Natural killer cell (primary cell): ENCODE results near the gene HTD2. TPM values are rescaled to one million over a fixed set of nuclear protein-coding genes. Genes with fewer than 3 reads are reported as not detected.
"Not testable (repeated sequence)": the region's sequence is repeated elsewhere in the genome, so short reads cannot be mapped to it uniquely, and the experiment has no call there.

Experiments
- ATAC-seq, 3 donors: fragments of 150-1000 bp in 2 of 3; fragments of 200-7000 bp in 1 of 3; cut with Tn5 transposase; 1 replicate in 1 of 3; 2 replicates in 2 of 3; pipeline ENCODE4 v1.10.0; 2021; ENCODE audit warnings: mild to moderate bottlenecking in 2 of 3, moderate library complexity in 2 of 3
- DNase-seq, 2 donors: peaks; one replicate each; pipeline versions ENCODE4 v3.0.0 to v3.0.0-alpha.2; 2013 to 2021; ENCODE audit warnings: mixed read lengths in 1 of 2
- H3K27ac ChIP-seq: one replicate; pipeline ENCODE4 v1.5.1; 2013; ENCODE audit warnings: mild to moderate bottlenecking, low read length
- H3K27me3 ChIP-seq: one replicate; pipeline ENCODE4 v1.6.1; 2013; ENCODE audit warnings: low read length; ENCODE audit not compliant: control insufficient read depth, insufficient read depth
- H3K36me3 ChIP-seq: one replicate; pipeline ENCODE4 v1.6.1; 2013; ENCODE audit warnings: low read length; ENCODE audit not compliant: control insufficient read depth, insufficient read depth
- H3K4me1 ChIP-seq: one replicate; pipeline ENCODE4 v1.6.1; 2013; ENCODE audit warnings: low read length; ENCODE audit not compliant: control insufficient read depth, insufficient read depth
- H3K4me3 ChIP-seq: one replicate; pipeline ENCODE4 v1.5.1; 2013; ENCODE audit warnings: low read length
- H3K9me3 ChIP-seq: one replicate; pipeline ENCODE4 v1.6.1; 2013; ENCODE audit warnings: low read length; ENCODE audit not compliant: control insufficient read depth, insufficient read depth
- H3K27ac Mint-ChIP-seq, 2 donors: one replicate each; pipeline ENCODE4 v1.8.0; 2022; ENCODE audit warnings: mild to moderate bottlenecking in 2 of 2, mixed read lengths in 2 of 2, moderate library complexity in 1 of 2
- H3K27me3 Mint-ChIP-seq, 2 donors: one replicate each; pipeline ENCODE4 v1.8.0; 2022; ENCODE audit warnings: low read depth in 2 of 2, mixed read lengths in 2 of 2
- H3K36me3 Mint-ChIP-seq: one replicate; pipeline ENCODE4 v1.8.0; 2022; ENCODE audit warnings: mixed read lengths
- H3K4me1 Mint-ChIP-seq, 2 donors: one replicate each; pipeline ENCODE4 v1.8.0; 2022; ENCODE audit warnings: mixed read lengths in 2 of 2
- H3K4me3 Mint-ChIP-seq: one replicate; pipeline ENCODE4 v1.8.0; 2022; ENCODE audit warnings: mild to moderate bottlenecking, moderate library complexity, mixed read lengths
- H3K9me3 Mint-ChIP-seq, 2 donors: one replicate each; pipeline ENCODE4 v1.8.0; 2022; ENCODE audit warnings: mixed read lengths in 2 of 2
- WGBS: methylation state at CpG from one replicate; pipeline ENCODE4 v1.1.7; 2013; ENCODE audit warnings: missing lambda C conversion rate; ENCODE audit not compliant: insufficient coverage; 5-methylcytosine and 5-hydroxymethylcytosine counted together
- intact Hi-C: fragments of 100-400 bp; cut with micrococcal nuclease; formaldehyde crosslinking; loops from one replicate; pipeline ENCODE4 v1.14.2; 2022
- total RNA-seq, 4 donors: library from RNA; stranded (reverse); fragments of 120-200 nt in 1 of 4; gene quantifications; one replicate each; pipeline versions ENCODE4 v1.2.3 to v1.2.4, GENCODE V29; 2013 to 2022
- TF ChIP-seq, protein P1 (sequence below): fragments of 200-600 bp; IDR thresholded peaks from one replicate; pipeline ENCODE4 v1.8.0; 2022; ENCODE audit warnings: antibody characterized with exemption

Gene HTD2
- total RNA-seq, 3 donors from 2014 or later (not counting 1 experiment from before 2014, with no cell fraction given) = 3.3 to 5.5 (median 3.7) TPM

DNA sequence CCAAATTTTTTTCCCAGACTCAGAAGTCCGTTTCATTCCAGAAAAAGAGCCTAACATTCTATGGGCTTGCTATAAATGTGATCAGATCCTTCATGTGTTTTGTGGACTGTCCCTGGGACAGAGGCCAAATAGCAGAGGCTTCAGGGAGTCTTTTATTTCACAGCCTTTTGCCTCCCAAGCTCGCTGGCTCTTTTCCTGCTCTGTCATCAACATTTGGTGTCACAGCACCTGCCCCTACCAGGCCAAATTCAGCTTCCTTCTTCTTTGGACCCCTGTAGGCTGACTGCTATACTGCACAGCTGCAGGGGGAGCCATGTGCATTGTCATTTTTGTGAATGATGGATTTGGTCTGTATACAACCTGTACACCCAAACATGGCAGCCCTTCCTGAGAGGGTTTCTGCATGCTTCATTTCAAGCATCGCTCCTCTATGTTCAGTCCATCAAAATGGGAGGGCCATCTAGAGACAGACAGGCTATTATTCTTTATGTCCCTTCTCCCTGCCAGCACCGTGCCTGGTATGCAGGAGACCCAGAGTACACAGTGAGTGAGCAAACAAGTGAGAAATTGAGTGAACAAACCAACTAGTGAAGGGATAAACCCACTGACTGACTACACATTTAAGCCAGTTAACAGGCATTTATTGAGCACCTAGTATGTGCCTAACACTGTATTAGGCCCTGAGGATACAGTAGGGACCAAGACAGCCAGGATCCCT is 18.1 kb upstream of the HTD2 start:
- H3K4me1 ChIP-seq = no peaks in the 10 kb centered on the region
- no peaks in the 10 kb centered on the region for H3K9me3 Mint-ChIP-seq
- WGBS = 91% methylated on average over 4 of the region's 4 CpGs
- peaks cover 7% of the 10 kb centered on the region for H3K36me3 Mint-ChIP-seq
- ATAC-seq = no peak
- H3K36me3 ChIP-seq = no peaks in the 10 kb centered on the region
- H3K27ac Mint-ChIP-seq = no peak overlapping the region
- no peaks in the 10 kb centered on the region for H3K27me3 ChIP-seq
- intact Hi-C loops = no loop called here
- H3K4me3 ChIP-seq = no peak overlapping the region
- no peak overlapping the region for H3K27ac ChIP-seq
- TF ChIP-seq, protein P1, sequence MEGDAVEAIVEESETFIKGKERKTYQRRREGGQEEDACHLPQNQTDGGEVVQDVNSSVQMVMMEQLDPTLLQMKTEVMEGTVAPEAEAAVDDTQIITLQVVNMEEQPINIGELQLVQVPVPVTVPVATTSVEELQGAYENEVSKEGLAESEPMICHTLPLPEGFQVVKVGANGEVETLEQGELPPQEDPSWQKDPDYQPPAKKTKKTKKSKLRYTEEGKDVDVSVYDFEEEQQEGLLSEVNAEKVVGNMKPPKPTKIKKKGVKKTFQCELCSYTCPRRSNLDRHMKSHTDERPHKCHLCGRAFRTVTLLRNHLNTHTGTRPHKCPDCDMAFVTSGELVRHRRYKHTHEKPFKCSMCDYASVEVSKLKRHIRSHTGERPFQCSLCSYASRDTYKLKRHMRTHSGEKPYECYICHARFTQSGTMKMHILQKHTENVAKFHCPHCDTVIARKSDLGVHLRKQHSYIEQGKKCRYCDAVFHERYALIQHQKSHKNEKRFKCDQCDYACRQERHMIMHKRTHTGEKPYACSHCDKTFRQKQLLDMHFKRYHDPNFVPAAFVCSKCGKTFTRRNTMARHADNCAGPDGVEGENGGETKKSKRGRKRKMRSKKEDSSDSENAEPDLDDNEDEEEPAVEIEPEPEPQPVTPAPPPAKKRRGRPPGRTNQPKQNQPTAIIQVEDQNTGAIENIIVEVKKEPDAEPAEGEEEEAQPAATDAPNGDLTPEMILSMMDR = no peak
- H3K4me1 Mint-ChIP-seq = no peaks in the 10 kb centered on the region
- no peaks in the 10 kb centered on the region for H3K9me3 ChIP-seq
- H3K4me3 Mint-ChIP-seq = no peak overlapping the region
- H3K27me3 Mint-ChIP-seq = no peaks in the 10 kb centered on the region
- no peak for DNase-seq

DNA sequence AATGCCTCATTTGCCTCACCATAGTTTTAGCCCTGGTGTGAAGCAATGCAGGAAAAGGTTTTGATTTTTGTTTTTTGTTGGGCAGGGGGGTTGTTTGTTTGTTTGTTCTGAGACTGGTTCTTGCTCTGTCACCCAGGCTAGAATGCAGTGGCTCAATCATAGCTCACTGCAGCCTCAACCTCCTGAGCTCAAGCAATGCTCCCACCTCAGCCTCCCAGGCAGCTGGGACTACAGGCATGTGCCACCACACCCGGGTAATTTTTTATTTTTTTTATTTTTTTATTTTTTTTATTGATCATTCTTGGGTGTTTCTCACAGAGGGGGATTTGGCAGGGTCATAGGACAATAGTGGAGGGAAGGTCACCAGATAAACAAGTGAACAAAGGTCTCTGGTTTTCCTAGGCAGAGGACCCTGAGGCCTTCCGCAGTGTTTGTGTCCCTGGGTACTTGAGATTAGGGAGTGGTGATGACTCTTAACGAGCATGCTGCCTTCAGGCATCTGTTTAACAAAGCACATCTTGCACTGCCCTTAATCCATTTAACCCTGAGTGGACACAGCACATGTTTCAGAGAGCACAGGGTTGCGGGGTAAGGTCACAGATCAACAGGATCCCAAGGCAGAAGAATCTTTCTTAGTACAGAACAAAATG is 17.2 kb upstream of the HTD2 start:
- H3K27ac Mint-ChIP-seq, H3K9me3 ChIP-seq, H3K9me3 Mint-ChIP-seq, DNase-seq, H3K27me3 ChIP-seq, intact Hi-C loops, ATAC-seq, H3K27ac ChIP-seq, H3K4me3 Mint-ChIP-seq, H3K4me1 ChIP-seq, H3K36me3 Mint-ChIP-seq, H3K36me3 ChIP-seq, H3K4me3 ChIP-seq, H3K4me1 Mint-ChIP-seq, H3K27me3 Mint-ChIP-seq: not testable (repeated sequence)
- 100% methylated on average over 1 of the region's 4 CpGs for WGBS

DNA sequence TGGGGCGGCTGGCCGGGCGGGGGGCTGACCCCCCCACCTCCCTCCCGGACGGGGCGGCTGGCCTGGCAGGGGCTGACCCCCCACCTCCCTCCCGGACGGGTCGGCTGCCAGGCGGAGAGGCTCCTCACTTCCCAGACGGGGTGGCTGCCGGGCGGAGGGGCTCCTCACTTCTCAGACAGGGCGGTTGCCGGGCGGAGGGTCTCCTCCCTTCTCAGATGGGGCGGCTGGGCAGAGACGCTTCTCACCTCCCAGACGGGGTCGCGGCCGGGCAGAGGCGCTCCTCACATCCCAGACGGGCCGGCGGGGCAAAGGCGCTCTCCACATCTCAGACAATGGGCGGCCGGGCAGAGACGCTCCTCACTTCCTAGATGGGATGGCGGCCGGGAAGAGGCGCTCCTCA is 15.9 kb upstream of the HTD2 start:
- H3K27me3 ChIP-seq, intact Hi-C loops, H3K36me3 Mint-ChIP-seq, H3K4me3 ChIP-seq, H3K9me3 ChIP-seq, H3K4me3 Mint-ChIP-seq, H3K27me3 Mint-ChIP-seq, H3K27ac ChIP-seq, H3K4me1 ChIP-seq, DNase-seq, H3K36me3 ChIP-seq, ATAC-seq, H3K27ac Mint-ChIP-seq, H3K9me3 Mint-ChIP-seq, H3K4me1 Mint-ChIP-seq: not testable (repeated sequence)
- 98% methylated on average over 14 of the region's 33 CpGs for WGBS

DNA sequence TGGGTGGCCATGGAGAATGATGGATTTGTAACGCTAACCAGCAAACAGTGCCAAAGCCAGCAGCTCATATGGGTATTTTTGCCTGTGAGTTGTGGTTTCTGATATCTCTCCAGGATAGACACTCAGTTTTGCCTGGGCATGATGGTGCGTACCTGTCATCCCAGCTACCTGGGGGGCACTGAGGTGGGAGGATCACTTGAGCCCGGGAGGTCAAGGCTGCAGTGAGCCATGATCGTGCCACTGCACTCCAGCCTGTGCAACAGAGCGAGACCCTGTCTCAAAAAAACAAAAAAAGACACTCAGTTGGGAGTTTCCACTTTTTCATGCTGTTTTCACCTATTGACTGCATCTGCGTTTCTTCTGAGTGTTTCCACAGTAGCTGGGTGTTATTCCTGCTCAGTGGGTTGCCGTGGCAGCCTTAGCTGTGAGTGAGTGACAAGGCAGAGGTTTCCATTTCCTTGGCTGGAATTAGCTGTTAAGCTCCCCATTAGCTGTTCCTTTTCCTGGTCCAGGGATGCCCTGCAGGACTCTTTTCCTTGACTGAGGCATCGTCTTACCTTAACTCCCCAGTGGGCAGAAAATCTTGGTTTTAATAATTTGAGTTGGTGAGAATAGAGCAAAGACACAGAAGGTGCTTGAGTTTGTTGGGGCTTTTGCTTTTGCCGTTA is 14.5 kb upstream of the HTD2 start:
- Mint-ChIP-seq H3K36me3 (no peaks in the 10 kb centered on the region), H3K27ac (no peak overlapping the region), H3K4me1 (no peaks in the 10 kb centered on the region), H3K4me3 (no peak overlapping the region), H3K9me3 (peaks cover 2 to 5% of the 10 kb centered on the region in 2 donors), H3K27me3 (no peaks in the 10 kb centered on the region)
- H3K4me1 ChIP-seq = no peaks in the 10 kb centered on the region
- TF ChIP-seq, protein P1 = no peak
- H3K27me3 ChIP-seq = no peaks in the 10 kb centered on the region
- DNase-seq = no peak
- intact Hi-C loops = no loop called here
- no peak for ATAC-seq
- H3K9me3 ChIP-seq = no peaks in the 10 kb centered on the region
- no peak overlapping the region for H3K27ac ChIP-seq
- H3K36me3 ChIP-seq = no peaks in the 10 kb centered on the region
- no peak overlapping the region for H3K4me3 ChIP-seq
- WGBS = 84% methylated on average over 9 of the region's 9 CpGs
